Colon (tissue), 2 donors: Measurements from ENCODE around the gene MAP2K3.

Experiments used
- FAIRE-seq: peaks from 2 replicates; lab custom pipeline; 2012; peaks lifted over from hg19 to GRCh38; lab: Jason Lieb, UNC
- donor health status: control.
- donor health status: control.

MAP2K3 gene

DNA sequence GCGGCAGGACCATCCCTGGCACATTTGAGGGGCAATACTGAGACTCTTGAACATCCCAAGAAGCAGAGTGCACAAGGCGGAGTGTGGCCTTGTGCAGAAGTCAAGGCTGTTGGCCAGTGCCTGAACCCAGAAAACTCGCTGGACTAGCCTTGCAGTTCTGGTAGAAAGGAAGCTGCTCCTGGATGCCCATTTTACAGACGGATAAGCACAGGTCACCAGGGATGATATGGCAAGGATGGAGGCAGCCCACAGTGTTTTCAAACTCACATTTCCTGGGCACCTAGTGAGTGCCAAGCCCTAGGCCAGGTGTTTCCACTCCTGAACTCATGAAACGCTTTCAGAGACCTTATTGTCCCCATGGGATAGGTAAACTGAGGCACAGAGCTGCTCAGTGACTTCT, 1.7 kb upstream of the MAP2K3 start:
- FAIRE-seq, result no peak

DNA sequence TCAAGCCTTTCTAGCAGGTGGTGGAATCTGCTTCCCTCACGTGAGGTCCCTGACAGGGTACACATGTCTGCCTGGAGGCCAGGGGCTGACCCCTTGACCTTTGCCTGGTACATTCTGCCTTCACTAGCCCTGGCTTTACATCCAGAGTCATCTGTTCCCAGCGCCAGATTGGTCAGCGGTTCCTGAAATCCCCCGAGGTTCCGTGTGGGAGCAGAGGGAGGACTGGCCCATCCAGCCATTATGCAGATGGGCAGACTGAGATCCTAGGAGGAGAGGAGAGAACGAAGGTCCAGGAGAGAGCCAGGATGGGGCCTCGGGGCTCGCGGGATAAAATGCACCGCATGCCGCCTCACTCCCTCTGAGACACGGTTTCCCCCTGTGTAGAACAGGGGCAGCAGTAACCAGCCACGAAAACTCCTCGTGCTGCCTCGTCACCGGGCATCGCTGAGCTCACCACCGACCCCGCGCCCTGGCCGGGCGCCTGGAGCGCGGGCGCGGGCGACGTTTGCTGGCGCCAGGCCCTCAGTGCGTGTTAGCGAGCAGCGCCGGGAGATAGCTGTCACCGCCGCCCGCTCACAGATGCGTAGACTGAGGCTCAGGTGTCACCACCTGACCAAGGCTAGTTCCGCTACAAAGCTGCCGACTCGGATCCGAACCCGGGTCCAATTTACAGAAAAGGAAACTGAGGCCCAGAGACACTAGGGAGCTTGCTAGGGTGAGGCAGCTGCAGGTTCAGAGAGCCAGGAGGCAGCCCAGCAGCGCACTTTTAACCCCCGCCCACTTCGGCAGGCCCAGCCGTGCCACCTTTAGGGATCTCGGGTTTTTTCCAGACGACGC, 811 bp upstream of the MAP2K3 start:
- FAIRE-seq, result no peak

DNA sequence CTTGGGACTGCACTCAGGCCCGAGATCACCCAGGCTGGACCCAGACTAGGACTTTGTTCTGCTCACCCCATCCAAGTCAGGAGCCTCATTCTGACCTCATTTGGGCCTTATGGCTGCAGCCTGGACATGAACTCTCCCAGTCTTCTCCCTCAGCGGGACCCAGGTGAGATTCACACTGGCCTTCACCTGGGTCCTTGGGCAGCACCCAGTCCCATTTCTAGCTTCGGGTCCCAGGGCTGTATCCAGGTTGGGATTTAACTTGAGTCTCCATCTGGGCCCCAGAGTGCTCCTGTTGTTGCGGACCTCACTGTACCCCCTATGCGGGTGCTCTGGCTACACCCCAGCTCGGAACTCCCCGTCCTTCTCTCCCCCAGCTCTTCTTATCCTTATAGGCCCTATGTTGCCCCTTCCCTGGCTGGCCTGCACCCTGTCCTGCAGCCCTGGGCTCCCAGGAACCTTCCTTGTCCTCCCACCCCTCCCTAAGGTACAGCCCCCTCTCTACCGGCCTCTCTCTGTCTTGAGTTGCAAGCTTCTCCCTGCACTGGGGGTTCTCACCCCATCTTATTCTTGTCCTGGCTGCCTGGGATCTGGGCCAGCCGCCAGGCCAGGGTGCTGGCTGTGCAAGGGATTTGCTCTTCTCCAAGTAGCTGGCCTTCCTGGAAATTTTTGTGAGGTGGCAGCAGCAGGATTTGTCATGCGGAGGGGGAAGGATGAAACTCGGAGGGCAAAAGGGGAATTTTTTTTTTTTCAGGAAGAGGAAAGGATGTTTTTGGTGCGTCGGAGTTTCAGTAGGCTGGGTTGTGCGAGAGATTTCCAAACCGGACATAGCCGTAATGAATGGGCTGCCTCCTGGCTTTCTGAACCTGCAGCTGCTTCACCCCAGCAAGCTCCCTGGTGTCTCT, 904 bp downstream of the MAP2K3 start:
- FAIRE-seq, result no peak

DNA sequence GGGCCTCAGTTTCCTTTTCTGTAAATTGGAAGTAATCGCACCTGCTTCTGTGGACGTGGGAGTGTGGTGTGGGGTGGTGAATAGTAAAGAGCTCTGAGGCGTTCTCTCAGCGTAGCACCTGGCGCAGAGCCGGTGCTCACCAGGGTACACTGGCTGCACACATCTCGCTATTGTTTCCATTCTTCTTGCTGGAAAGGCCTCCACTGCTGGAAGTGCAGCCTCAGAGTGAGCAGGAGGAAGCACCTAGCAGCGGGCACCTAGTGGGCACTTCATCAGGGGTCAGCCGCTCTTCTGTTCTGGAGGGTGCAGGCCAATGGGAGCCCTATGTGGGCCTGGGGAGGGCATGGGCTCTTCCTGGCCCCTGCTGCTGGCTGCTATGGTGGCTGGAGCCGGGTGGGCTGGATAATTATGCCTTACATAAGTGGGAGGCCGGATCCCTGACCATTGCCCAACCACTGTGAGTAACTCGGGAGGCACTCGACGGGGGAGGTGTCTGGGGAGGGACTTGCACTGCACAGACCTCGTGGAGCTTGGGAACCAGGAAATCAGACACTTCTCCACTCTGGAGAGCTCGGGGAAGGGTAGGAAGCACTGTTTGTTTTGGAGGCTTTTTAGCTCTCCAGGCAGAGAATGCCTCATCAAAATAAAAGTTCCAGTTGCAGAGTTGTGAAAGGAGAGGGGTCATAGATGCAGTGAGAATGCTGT, 1.7 kb downstream of the MAP2K3 start:
- FAIRE-seq, result no peak

DNA sequence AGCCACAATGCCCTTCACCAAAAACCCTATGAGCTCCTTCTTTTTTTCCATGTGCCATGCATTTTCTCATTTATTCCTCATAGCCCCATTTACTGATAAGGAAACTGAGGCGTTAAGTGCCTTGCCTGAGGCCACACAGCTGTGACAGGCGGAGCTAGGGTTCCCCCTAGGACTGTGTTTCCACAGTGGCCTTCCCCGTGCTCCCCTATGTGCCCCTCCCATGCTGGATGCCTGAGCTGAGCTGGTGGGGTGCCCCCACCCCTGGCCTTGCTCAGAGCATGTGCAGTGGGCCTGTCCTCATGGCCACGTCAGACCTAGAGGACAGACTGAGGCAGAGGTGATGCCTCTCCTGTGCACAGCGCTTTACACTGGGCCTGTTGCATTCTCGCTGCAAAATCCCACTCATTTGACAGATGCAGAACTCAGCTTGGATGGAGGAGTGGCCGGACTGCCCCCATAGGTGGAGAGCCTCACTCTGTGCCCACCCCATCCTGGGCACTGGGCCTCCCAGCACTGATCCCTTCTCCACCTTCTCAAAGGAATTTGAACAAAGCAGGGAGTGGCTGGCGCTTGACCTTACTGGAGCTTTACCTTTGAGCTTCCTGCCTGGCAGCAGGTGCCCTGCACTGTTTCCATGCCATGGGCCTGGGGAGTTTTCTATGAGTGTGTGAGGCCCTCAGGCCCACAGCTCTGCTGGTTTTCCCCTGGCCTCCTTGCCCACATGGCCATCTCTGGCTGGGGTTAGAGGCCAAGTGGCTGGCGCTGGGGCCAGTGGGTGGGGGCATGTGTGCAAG, 2.6 kb downstream of the MAP2K3 start:
- no peak for FAIRE-seq

DNA sequence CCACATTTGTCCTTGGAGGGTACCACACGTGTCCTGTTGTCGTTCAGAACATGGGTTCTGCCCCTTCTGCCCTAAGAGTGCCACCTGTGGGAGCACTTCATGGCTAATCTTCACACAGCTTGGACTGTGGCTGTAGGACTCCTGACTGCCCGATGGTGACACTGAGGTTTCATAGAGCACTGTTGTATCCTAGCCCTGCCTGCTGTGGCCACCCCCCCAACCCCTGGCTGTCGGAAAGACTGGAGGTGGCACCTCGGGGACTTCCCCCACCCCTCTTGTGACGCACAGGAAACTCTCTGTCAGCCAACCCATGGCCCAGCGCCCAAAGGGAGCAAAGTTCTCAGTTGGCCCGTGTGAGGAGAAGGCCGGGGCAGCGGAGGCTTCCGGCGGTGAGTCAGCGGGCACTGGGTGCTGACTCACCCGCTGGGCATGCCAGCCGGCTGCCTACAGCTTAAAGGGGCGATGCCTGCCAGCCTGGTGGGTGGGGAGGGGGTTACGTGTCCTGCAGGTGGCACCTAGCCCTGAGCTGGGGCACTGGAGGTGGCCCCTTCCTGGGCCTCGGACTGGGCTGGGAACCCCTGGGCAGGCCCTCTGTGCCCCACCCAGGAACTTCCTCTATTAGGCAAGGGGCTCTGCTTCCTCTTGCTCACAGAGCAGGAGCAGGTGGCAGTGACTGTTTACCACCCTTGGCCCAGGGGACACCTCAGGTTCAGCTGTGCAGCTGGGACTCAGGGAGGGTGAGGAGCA, 3.4 kb downstream of the MAP2K3 start:
- FAIRE-seq, result peak; percentile 81

DNA sequence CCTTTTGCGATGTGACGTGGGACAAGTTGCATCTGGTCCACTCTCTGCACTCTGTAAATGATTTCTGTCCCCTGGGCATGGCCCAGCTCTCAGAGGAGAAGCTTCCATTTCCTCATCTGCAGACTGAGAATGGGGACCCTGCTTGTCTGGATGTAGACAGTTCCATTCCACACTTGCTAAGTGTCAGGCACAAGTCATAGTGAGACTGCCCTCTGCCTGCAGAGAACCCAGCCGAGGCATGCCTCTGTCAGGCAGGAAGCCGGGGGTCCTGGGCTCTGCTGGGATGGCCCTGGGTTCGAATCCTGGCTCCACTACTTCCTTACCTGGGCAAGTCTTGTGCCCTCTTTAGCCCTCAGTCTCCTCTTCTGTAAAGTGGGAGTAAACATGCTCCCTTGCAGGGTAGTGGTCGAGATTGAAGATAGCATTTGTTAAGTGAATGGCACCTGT, 4.1 kb downstream of the MAP2K3 start:
- no peak for FAIRE-seq

DNA sequence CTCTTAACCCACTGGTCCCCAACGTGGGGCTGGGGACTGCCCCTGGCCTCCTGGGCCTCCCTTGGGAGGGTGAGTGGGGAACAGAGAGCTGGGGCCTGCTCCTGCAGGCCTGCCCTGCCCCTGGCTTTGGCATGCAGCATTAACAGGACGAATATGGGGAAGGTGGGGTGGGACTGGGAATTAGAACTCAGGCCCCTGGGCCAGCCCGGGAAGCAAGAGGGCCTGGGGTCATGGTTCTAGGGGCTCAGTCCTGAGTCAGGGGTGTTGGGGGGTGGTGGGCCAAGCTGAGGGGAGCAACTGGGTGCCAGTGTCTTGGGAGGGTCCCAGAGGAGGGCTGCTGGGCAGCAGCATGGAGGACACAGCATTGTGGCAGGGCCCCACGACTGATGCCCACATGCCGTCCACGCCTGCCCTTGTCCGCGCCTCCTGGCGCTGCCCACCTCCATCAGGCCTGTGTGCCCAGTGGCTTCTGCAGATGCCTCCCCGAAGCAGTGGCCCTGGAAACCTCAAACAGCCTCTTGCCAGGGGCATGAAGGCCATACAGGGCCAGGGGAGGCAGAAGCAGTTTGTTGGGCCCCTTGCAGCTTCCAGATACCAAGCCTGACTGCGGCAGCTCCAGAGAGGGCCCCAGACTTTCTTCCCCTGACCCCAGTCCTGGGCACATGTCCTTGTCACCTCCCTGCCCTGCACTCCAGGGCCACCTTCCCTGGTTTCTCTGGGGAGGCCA, 4.8 kb downstream of the MAP2K3 start:
- FAIRE-seq, result no peak

DNA sequence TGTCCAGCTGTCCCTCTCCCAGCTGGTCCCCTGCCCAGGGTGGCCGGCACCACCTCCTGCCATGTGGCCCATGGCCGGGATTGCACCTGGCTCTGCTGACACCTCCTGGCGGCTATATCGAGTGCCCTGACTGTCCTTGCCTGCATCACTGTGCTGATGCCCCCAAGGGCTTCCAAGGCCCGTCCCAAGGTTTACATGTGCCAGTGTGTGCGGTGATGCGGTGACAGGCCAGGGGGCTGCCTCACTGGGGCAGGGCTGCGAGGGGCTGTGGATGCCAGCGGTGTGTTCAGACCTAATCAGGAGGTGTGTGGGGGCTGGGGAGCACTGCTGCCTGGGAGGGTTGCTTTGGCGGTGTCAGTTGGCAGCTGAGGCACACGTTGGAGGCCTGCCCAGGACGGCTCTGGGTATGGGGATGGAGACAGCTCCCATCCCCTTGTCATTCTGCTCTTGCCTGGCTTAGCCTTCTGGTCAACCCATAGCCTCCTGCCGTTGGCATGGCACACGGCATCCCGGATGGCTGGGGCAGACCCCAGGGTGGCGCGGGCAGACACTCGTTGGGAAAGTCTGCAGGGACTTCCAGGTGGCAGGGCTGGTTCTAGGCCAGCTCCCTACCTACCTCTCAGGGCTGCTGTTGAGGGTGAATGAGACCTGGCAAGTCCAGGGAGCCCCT, 5.5 kb downstream of the MAP2K3 start:
- FAIRE-seq, result no peak

DNA sequence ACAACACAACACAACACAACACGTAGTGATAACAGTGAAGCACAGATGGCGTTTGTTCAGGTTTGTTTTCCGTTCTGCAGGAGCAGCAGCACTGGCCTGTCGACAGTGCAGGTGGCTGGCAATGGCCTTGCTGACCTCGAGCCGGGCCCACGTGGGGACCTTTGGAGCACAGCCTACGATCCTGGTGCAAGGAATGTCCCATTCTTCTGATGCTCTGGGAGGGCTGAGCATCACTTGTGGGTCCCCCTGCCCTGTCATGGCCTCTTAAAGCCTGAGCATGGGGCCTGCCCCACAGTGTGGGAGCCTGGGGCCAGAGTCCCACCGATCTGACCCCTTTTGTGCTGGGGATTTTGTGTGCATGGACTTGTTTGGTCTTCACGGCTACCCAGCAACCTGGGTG, 6.8 kb downstream of the MAP2K3 start:
- no peak for FAIRE-seq

DNA sequence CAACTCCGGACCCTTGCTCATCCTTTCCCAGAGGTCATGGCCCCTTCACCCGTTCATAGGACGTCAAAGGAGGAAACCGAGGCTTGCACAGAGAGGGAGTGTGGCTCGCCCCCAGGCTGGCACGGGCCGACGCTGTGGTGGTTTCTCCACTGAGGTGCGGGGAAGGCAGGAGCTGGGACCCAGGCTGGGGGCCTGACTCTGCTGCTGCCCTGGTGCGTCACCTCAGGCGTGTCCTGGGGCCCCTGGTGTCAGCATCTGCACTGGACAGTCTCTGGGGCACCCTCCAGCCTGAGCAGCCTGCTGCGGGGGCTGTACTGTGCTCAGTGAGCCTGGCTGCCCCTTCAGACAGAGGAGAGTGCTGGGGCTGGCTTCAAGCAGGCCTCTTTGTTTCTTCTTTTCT, 7.4 kb downstream of the MAP2K3 start:
- FAIRE-seq, result no peak

DNA sequence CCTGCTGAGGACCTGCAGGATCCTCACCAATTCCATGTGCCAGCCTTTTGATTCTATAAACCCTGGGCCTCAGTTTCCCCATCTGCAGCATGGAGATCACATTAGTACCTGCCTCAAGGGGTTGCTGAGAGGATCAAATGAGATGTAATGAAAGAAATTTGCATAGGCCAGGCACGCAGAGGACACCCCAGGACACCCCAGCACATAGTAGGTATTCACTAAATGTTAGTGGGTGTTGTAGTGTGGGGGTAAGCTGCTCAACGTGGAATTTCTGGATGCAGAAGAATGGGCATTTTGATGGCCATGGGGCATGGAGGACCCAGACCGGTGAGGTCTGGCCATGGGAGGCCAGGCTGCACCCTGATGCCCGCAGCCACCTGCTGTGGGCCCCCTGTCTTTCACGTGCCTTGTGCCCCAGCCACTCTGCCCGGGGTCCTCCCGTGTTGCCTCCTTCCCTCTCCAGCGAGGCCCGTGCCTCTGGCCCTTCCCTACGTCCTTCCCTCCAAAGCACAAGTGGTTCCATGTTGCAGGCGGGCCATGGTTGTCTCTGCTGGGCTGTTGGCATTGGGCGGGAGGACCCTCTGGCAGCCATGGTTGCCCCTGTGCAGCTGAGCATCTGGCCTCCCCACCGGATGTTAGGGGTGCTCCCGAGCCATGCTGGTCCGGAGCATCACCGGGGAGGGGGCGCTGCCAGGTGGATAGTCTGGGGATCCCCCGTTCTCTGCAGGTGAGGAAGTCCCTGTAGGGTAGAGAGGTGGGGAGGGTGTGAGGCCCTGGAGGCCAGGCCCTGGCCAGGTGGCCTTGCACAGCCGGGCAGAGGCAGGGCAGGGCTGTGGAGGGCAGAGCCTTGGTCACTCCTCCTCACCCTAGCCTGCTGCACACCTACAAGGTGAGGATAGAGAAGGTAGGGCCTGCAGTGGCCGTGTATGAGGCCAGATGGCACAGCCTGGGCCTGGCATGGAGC, 8.6 kb downstream of the MAP2K3 start:
- FAIRE-seq, result no peak

DNA sequence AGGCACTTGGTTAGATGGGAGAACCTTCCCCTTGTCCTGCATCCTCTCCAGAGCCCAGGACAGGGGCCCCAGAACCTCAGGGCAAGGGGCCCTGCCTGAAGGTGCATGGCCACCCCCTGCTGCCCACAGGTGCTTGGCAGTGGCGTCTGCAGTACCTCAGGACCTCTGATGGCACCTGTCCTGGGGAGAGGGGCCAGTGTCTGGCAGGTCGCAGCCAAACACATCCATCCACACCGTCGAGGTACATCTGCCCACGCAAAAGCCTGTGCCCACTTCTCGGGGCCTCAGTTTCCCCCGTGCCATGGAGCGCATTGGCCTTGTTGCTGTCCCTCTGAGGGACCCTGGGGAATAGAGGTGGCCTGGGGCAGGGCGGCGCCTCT, 9.3 kb downstream of the MAP2K3 start:
- FAIRE-seq, result no peak

DNA sequence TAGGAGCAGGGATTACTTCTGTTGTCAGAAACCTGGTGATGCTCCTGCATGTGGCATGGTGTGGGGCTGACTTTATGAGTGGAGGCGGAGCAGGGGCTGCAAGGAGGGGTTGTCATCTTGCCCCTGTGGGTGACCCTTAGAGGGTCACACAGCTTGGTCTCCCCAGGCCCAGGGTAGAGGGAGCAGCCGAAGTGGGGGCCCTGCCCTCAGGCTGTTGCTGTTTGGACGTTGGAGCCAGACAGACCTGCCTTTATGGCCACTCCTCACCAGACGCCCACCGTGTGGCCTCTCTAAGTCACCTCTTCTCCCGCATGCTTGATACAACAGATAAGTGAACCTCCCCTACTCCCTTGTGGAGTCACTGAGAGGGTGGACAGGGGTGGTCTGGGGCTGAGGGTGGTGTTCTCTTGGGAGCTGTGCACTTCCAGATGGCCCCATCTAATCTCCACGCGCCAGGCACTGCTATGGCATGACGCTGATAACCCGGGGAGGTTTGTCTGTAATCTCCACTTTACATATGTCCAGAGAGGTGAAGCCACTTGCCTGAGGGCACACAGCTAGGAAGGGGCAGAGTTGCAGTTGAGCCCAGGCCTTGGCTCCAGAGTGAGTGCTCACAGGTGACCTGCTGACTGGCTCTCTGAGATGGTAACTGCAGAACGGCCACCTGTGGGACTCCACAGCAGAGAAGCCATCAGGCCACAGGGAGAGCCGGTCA, 10.0 kb downstream of the MAP2K3 start:
- no peak for FAIRE-seq

DNA sequence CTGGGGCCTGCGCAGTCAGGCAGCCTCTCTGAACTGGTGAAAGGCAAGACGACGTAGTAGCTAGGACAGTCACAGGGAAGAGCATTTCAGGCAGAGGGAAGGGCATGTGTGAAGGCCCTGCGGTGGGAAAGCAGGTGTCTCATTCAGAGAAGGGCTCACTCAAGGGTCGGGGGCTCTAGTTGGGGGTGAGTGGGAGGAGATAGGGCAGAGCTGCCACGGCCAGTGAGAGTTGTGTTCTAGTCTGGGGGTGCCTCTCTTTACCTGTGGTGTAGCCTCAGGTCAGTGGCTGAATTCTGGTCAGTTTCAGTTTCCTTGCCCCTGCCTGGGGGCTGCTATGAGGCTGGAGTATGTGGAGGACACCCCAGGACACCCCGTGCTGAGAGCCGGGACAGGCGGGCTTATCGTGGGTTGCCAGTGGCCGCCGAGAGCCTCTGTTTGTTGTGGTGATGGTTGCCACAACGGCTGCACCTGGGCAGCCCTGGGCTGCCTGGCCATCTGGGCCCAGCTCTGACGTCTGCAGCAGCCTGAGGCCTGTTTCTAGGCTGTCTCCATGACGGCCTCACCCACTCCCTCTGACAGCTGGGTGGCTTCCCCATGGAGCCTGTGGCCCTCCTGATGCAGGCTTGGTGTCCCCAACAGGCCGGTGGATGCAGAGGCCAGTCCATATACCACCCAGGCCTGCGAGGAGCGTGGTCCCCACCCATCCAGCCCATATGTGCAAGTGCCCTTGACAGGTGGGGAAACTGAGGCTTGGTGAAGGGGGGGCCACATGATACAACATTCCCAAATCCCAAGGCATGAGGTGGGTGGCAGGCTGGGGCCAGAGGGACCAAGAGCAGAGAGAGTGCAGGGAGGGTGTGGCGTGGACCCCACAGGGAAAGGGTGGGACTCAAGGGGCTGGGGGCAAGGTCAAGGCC, 10.8 kb downstream of the MAP2K3 start:
- FAIRE-seq, result no peak

DNA sequence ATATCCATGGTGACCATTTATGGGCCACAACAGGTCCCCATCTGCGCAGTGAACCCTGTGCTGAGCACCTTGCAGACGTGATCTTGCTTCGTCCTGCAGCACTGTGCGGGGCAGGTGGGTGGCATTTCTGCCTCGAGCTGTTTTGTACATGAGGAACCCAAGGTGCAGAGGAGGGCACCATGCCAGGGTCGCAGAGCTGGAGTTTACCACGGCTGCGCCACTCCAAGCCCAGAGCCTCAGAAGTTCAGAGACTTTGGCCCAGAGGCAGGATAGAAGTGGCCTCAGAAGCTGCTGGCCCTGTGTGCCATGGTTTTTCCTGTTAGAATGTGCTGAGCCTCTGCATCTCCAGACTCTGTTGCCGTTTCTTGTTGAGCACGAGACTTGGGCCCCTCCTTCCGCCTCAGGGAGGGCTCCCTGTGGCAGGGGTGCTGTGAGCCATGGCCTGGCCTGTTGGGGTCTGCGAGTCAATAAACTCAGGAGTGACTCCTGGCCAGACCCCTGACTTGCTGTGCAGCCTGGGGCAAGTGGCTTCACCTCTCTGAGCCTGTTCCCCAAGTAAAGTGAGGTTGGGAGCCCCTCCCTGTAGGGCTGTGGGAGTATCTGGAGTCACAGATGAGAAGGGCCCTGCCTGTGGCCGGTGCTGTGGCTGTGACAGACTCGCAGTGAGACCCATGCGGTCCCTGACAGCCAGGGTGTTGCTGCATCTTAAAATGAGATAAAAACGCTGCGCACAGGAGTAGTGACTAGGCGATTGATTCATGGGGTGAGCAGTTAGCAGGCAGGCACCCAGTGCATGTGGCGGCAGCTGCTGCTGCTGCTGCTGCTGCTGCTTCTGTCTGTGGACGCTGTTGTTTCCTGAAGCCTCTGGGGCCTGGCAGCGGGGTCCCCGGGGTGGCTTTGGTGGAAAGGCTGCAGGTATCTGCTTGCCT, 11.8 kb downstream of the MAP2K3 start:
- no peak for FAIRE-seq
